Mammary epithelial cell (primary cell): ENCODE results near the gene DSCAM.

Experiments used
- CTCF ChIP-seq, 2 donors: IDR thresholded peaks in 1 of 2; conservative IDR thresholded peaks in 1 of 2; 2 replicates each; pipeline ENCODE4 v1.5.1; 2011 to 2012; ENCODE audit warnings: inconsistent platforms in 2 of 2, low read length in 2 of 2, mild to moderate bottlenecking in 2 of 2, control low read depth in 1 of 2, low read depth in 1 of 2; ENCODE audit not compliant: insufficient read depth in 1 of 2; ENCODE audit errors: extremely low read depth in 1 of 2
- EZH2 ChIP-seq: IDR thresholded peaks from 2 replicates; pipeline ENCODE4 v1.6.1; 2012; ENCODE audit warnings: low read length, inconsistent platforms, borderline replicate concordance

- TF ChIP-seq CTCF (conservative IDR thresholded peaks at IDR 0.05 in 1 of 2, IDR thresholded peaks at IDR 0.05 in 1 of 2; ENCODE audit: extremely low read depth in 1 of 2, insufficient read depth in 1 of 2, low read depth in 1 of 2, low read length in 2 of 2) (no peak), EZH2 (no peak)
These were observed 681.8 kb downstream of the DSCAM start for GRCh38 chr21:40164905-40165772.
